IMR-90 (cell line): ENCODE measurements around the gene KLHL6. TPM values are rescaled to one million over a fixed set of nuclear protein-coding genes. Genes with fewer than 3 reads are reported as not detected.

Experiments
- ATAC-seq: fragments of 200-7000 bp; cut with Tn5 transposase; 2 replicates; pipeline ENCODE4 v1.9.1; 2020; ENCODE audit warnings: low read depth, mild to moderate bottlenecking, moderate library complexity
- BruUV-seq: library from RNA; stranded (reverse); fragments of 400-500 nt; replicated peaks from 2 replicates; lab custom pipeline; 2021; lab: Mats Ljungman, UMichigan
- CTCF ChIA-PET: fragments of 300-600 bp; formaldehyde crosslinking; extraction: SDS; loops from one replicate; lab custom pipeline; 2021; ENCODE audit warnings: antibody characterized with exemption; lab: Yijun Ruan, JAX
- POLR2A ChIA-PET: fragments of 300-600 bp; sonication (Branson Sonifier 250); formaldehyde crosslinking; loops from one replicate; lab custom pipeline; 2022; ENCODE audit warnings: antibody characterized with exemption; ENCODE audit not compliant: unreplicated experiment; lab: Charles Lee
- DNase-seq: peaks from one replicate; pipeline ENCODE4 v3.0.0; 2013
- H2AFZ ChIP-seq: replicated peaks from 2 replicates; pipeline ENCODE3; 2013; ENCODE audit warnings: low read length, mild to moderate bottlenecking; ENCODE audit not compliant: poor library complexity
- H2AK5ac ChIP-seq: 2 replicates; pipeline ENCODE4 v1.6.1; 2013; ENCODE audit warnings: low read depth, low read length, inconsistent platforms
- H2AK9ac ChIP-seq: replicated peaks from 2 replicates; pipeline ENCODE3; 2013; ENCODE audit warnings: mild to moderate bottlenecking, low read depth, low read length, moderate library complexity; ENCODE audit not compliant: poor library complexity
- H2BK120ac ChIP-seq: 2 replicates; pipeline ENCODE4 v1.6.1; 2013; ENCODE audit warnings: low read depth, low read length, inconsistent platforms
- H2BK15ac ChIP-seq: 3 replicates; pipeline ENCODE4 v1.6.1; 2013; ENCODE audit warnings: low read depth, low read length, inconsistent platforms
- H2BK20ac ChIP-seq: 2 replicates; pipeline ENCODE4 v1.6.1; 2013; ENCODE audit warnings: low read depth, mild to moderate bottlenecking, inconsistent platforms, low read length, moderate library complexity
- H2BK5ac ChIP-seq: 2 replicates; pipeline ENCODE4 v1.6.1; 2013; ENCODE audit warnings: mild to moderate bottlenecking, low read depth, low read length, inconsistent platforms; ENCODE audit not compliant: poor library complexity, severe bottlenecking
- H3K14ac ChIP-seq: replicated peaks from 2 replicates; pipeline ENCODE4 v1.6.1; 2013; ENCODE audit warnings: low read depth, low read length, inconsistent platforms
- H3K18ac ChIP-seq: 2 replicates; pipeline ENCODE4 v1.6.1; 2013; ENCODE audit warnings: low read depth, low read length, control low read depth
- H3K23ac ChIP-seq: 2 replicates; pipeline ENCODE4 v1.6.1; 2013; ENCODE audit warnings: low read depth, low read length, inconsistent platforms
- H3K27ac ChIP-seq: 2 replicates; pipeline ENCODE4 v1.5.1; 2013; ENCODE audit warnings: mild to moderate bottlenecking, control low read depth, low read length; ENCODE audit not compliant: insufficient read depth
- H3K27me3 ChIP-seq: 2 replicates; pipeline ENCODE4 v1.6.1; 2013; ENCODE audit warnings: low read length; ENCODE audit not compliant: control insufficient read depth, insufficient read depth
- H3K36me3 ChIP-seq: 2 replicates; pipeline ENCODE4 v1.6.1; 2013; ENCODE audit warnings: low read length, mixed read lengths; ENCODE audit not compliant: control insufficient read depth, insufficient read depth
- H3K4ac ChIP-seq: 2 replicates; pipeline ENCODE4 v1.6.1; 2013; ENCODE audit warnings: low read depth, low read length, inconsistent platforms
- H3K4me1 ChIP-seq: 2 replicates; pipeline ENCODE4 v1.6.1; 2013; ENCODE audit warnings: low read length, mixed read lengths; ENCODE audit not compliant: control insufficient read depth, insufficient read depth
- H3K4me2 ChIP-seq: 2 replicates; pipeline ENCODE4 v1.6.1; 2013; ENCODE audit warnings: low read depth, mild to moderate bottlenecking, control low read depth, low read length, moderate library complexity
- H3K4me3 ChIP-seq: 2 replicates; pipeline ENCODE4 v1.5.1; 2013; ENCODE audit warnings: low read depth, mild to moderate bottlenecking, control low read depth, low read length, moderate library complexity; ENCODE audit not compliant: insufficient read depth
- H3K56ac ChIP-seq: 2 replicates; pipeline ENCODE4 v1.6.1; 2013; ENCODE audit warnings: low read length, inconsistent platforms; ENCODE audit not compliant: insufficient read depth; ENCODE audit errors: extremely low read depth
- H3K79me1 ChIP-seq, 2 experiments: 2 replicates each; pipeline ENCODE4 v1.6.1; 2013; ENCODE audit warnings: low read length in 2 of 2, inconsistent platforms in 1 of 2, low read depth in 1 of 2
- H3K9ac ChIP-seq: 2 replicates; pipeline ENCODE4 v1.6.1; 2013; ENCODE audit warnings: low read depth, low read length, control low read depth
- H3K9me1 ChIP-seq: 2 replicates; pipeline ENCODE4 v1.6.1; 2013; ENCODE audit warnings: low read length, inconsistent platforms; ENCODE audit not compliant: insufficient read depth
- H3K9me3 ChIP-seq: 2 replicates; pipeline ENCODE4 v1.6.1; 2013; ENCODE audit warnings: low read length; ENCODE audit not compliant: control insufficient read depth, insufficient read depth
- H4K20me1 ChIP-seq: 2 replicates; pipeline ENCODE4 v1.6.1; 2013; ENCODE audit warnings: low read length, inconsistent platforms; ENCODE audit not compliant: insufficient read depth
- H4K5ac ChIP-seq: 2 replicates; pipeline ENCODE4 v1.6.1; 2013; ENCODE audit warnings: mild to moderate bottlenecking, low read depth, low read length, control low read depth
- H4K8ac ChIP-seq, 2 experiments: 2 replicates each; pipeline ENCODE4 v1.6.1; 2013; ENCODE audit warnings: low read depth in 2 of 2, low read length in 2 of 2, control low read depth in 1 of 2, inconsistent platforms in 1 of 2
- H4K91ac ChIP-seq: 2 replicates; pipeline ENCODE4 v1.6.1; 2013; ENCODE audit warnings: low read depth, low read length, inconsistent platforms; ENCODE audit not compliant: insufficient read depth
- CHD1 ChIP-seq: IDR thresholded peaks from 2 replicates; pipeline ENCODE4 v1.6.1; 2012; ENCODE audit warnings: low read depth, low read length, improper control_type of control experiment
- CTCF ChIP-seq: conservative IDR thresholded peaks from 2 replicates; pipeline ENCODE4 v1.5.1; 2012; ENCODE audit warnings: mild to moderate bottlenecking, low read depth, low read length, improper control_type of control experiment
- MAFK ChIP-seq: IDR thresholded peaks from 2 replicates; pipeline ENCODE4 v1.6.1; 2012; ENCODE audit warnings: low read depth, low read length, improper control_type of control experiment
- MAZ ChIP-seq: IDR thresholded peaks from 2 replicates; pipeline ENCODE4 v1.6.1; 2012; ENCODE audit warnings: low read depth, mild to moderate bottlenecking, low read length, improper control_type of control experiment, moderate library complexity, borderline replicate concordance
- MXI1 ChIP-seq: IDR thresholded peaks from 2 replicates; pipeline ENCODE4 v1.6.1; 2012; ENCODE audit warnings: low read depth, mild to moderate bottlenecking, low read length, moderate library complexity, borderline replicate concordance
- POLR2A ChIP-seq: IDR thresholded peaks from 2 replicates; pipeline ENCODE4 v1.6.1; 2012; ENCODE audit warnings: mild to moderate bottlenecking, low read depth, low read length
- RCOR1 ChIP-seq: IDR thresholded peaks from 2 replicates; pipeline ENCODE4 v1.6.1; 2012; ENCODE audit warnings: mild to moderate bottlenecking, low read length, improper control_type of control experiment; ENCODE audit not compliant: insufficient replicate concordance
- RFX5 ChIP-seq: IDR thresholded peaks from 2 replicates; pipeline ENCODE4 v1.8.0; 2012; ENCODE audit warnings: low read depth, mild to moderate bottlenecking, low read length, moderate library complexity
- WGBS, 2 experiments: methylation state at CpG; one replicate each; pipeline versions ENCODE4 v1.1.5 to v1.1.7; 2013; ENCODE audit warnings: missing lambda C conversion rate in 2 of 2; ENCODE audit not compliant: insufficient read length in 1 of 2; ENCODE audit errors: extremely low coverage in 2 of 2; 5-methylcytosine and 5-hydroxymethylcytosine counted together
- dilution Hi-C: fragments of 300-500 bp; cut with HindIII; formaldehyde crosslinking; loops from one replicate; pipeline ENCODE4 v1.14.3; 2018; ENCODE audit warnings: low sequenced_read_pairs; ENCODE audit not compliant: unreplicated experiment
- in situ Hi-C: fragments of 300-500 bp; cut with MboI; formaldehyde crosslinking; loops from 3 replicates; pipeline ENCODE4 v1.14.3; 2019; ENCODE audit warnings: low sequenced_read_pairs, inconsistent platforms, mixed read lengths
- intact Hi-C: fragments of 100-400 bp; cut with micrococcal nuclease; formaldehyde crosslinking; loops from 2 replicates; pipeline ENCODE4 v1.10.0; 2022
- polyA plus RNA-seq, 3 experiments: library from polyadenylated mRNA; depleted of rRNA; stranded (reverse); fragments of >200 nt; gene quantifications; 2 replicates each; pipeline ENCODE4 v1.2.3, GENCODE V29; 2012; ENCODE audit warnings: low replicate concordance in 1 of 3
- total RNA-seq: library from RNA; depleted of rRNA; stranded (reverse); fragments of >200 nt; gene quantifications from 2 replicates; pipeline ENCODE4 v1.2.3, GENCODE V29; 2012

Gene KLHL6
- total and polyA plus RNA-seq, 2 of the 4 experiments (the other 2 are of a cell fraction), result not detected

- TF ChIP-seq RFX5 (no peak), MAZ (no peak)
Measured at GRCh38 chr3:183460081-183461055, 95.1 kb downstream of the KLHL6 start (continued).

DNA sequence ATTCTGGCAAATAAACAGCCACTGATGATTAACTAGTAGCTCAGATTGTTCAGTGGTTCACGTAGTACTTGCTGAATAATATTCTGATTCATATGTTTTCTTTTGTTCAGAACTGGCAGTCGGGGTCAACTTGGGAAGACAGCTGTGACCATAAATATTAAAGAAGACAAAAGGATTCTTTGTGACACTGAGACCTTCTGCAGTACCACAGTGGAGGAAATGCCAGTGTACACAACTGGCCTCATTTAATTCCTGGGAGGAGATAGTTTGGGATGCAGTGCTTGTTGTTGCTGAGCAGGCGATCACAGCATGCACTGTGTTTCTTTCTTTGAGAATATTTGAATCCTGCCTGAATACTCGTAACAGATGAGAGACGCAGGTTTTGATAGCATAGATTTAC, 100.4 kb downstream of the KLHL6 start:
- H3K4me1 ChIP-seq, result no peaks in the 10 kb centered on the region
- no peak overlapping the region for H3K4ac ChIP-seq
- no peak overlapping the region for H3K9ac ChIP-seq
- no peak overlapping the region for H2BK20ac ChIP-seq
- POLR2A ChIA-PET, result no interaction called here
- H4K91ac ChIP-seq, result no peak overlapping the region
- no peak overlapping the region for H2AFZ ChIP-seq
- H3K18ac ChIP-seq, result no peak overlapping the region
- no peak overlapping the region for H3K27ac ChIP-seq
- no peaks in the 10 kb centered on the region for H3K9me1 ChIP-seq
- no peak overlapping the region for H4K8ac ChIP-seq
- in situ Hi-C loops, result loop anchor here (25.0 kb wide), 1 partner anchor 807 kb away; the partner anchor contains the start of gene CAMK2N2
- 63% methylated on average over 1 of the region's 5 CpGs; no CpG with 5 or more reads in 1 of the 2 experiments for WGBS, 2 experiments
- H2AK5ac ChIP-seq, result no peak overlapping the region
- H2AK9ac ChIP-seq, result no peak overlapping the region
- no peak overlapping the region for H3K4me2 ChIP-seq
- DNase-seq, result peak; percentile 57
- ATAC-seq, result peak; percentile 60; the same call in 1 of the 2 replicates
- no TSS peak for BruUV-seq
- H3K9me3 ChIP-seq, result no peaks in the 10 kb centered on the region
- H3K4me3 ChIP-seq, result no peak overlapping the region
- H2BK5ac ChIP-seq, result no peak overlapping the region
- H3K23ac ChIP-seq, result no peak overlapping the region
- H2BK120ac ChIP-seq, result no peak overlapping the region
- CTCF ChIA-PET, result interaction anchor here (0.6 to 0.8 kb wide), 2 partner anchors 10 to 52 kb away, joined by 3 to 4 read pairs; no protein-coding TSS in a partner anchor
- no peaks in the 10 kb centered on the region for H4K20me1 ChIP-seq
- H3K56ac ChIP-seq, result no peak overlapping the region
- no peak overlapping the region for H3K14ac ChIP-seq
- no peak overlapping the region for H4K5ac ChIP-seq
- no peak overlapping the region for H2BK15ac ChIP-seq
- H3K36me3 ChIP-seq, result peaks cover 3% of the 10 kb centered on the region
- intact Hi-C loops, result no loop called here
- no peaks in the 10 kb centered on the region for H3K79me1 ChIP-seq
- TF ChIP-seq CTCF (no peak), MAFK (peak; percentile 13; the same call in 1 of the 2 replicates), MXI1 (no peak), POLR2A (no peak), RCOR1 (no peak), MAZ (no peak), CHD1 (no peak)
- dilution Hi-C loops, result no loop called here
- no peaks in the 10 kb centered on the region for H3K27me3 ChIP-seq
